K562 (cell line): ENCODE data around the gene CISD3. TPM values are rescaled to one million over a fixed set of nuclear protein-coding genes. Genes with fewer than 3 reads are reported as not detected.
A peak's percentile ranks its signal among the peaks of the same experiment; 100 is the strongest.

Experiments
- CGGBP1 ChIP-seq: fragments of 250-450 bp; sonication (Bioruptor Pico); IDR thresholded peaks from 2 replicates; pipeline ENCODE4 v1.9.0; 2021; ENCODE audit warnings: mild to moderate bottlenecking
- CTBP1 ChIP-seq: fragments of 450-650 bp; IDR thresholded peaks from 2 replicates; pipeline ENCODE4 v1.6.1; 2016; ENCODE audit warnings: borderline replicate concordance
- HDAC2 ChIP-seq: fragments of 450-650 bp; IDR thresholded peaks from 2 replicates; pipeline ENCODE4 v1.6.1; 2016; ENCODE audit warnings: mild to moderate bottlenecking
- HES1 ChIP-seq: fragments of 450-650 bp; IDR thresholded peaks from 2 replicates; pipeline ENCODE4 v1.6.1; 2016; ENCODE audit warnings: low read depth, mild to moderate bottlenecking, moderate library complexity
- NFIX ChIP-seq: fragments of 250-450 bp; sonication (Bioruptor Pico); IDR thresholded peaks from 2 replicates; pipeline ENCODE4 v1.4.0; 2020; ENCODE audit warnings: low read depth, mild to moderate bottlenecking, moderate library complexity
- NONO ChIP-seq, 2 experiments: fragments of 200-400 bp in 1 of 2; fragments of 450-650 bp in 1 of 2; formaldehyde crosslinking in 1 of 2; IDR thresholded peaks; 2 replicates each; pipeline ENCODE4 v1.6.1; 2017; ENCODE audit warnings: low read depth in 2 of 2, mild to moderate bottlenecking in 2 of 2, moderate library complexity in 2 of 2, low read length in 1 of 2
- RBM22 ChIP-seq: fragments of 200-400 bp; formaldehyde crosslinking; IDR thresholded peaks from 2 replicates; pipeline ENCODE4 v1.6.1; 2018; ENCODE audit warnings: low read length, low read depth; ENCODE audit not compliant: poor library complexity, severe bottlenecking
- SMARCB1 ChIP-seq: IDR thresholded peaks from 2 replicates; pipeline ENCODE4 v1.6.1; 2011; ENCODE audit warnings: improper control_type of control experiment, low read depth; ENCODE audit not compliant: insufficient read length
- TEAD4 ChIP-seq, 2 experiments: sonication (generic) in 1 of 2; formaldehyde crosslinking in 1 of 2; IDR thresholded peaks; 2 replicates each; pipeline versions ENCODE4 v1.6.1 to v1.8.0; 2012 to 2022; ENCODE audit warnings: borderline replicate concordance in 1 of 2, inconsistent platforms in 1 of 2, low read length in 1 of 2, mild to moderate bottlenecking in 1 of 2, missing genetic modification reagents in 1 of 2
- ZNF263 ChIP-seq: sonication (generic); formaldehyde crosslinking; IDR thresholded peaks from 2 replicates; pipeline ENCODE4 v1.8.0; 2022; ENCODE audit warnings: mild to moderate bottlenecking, missing genetic modification reagents, borderline replicate concordance
- ZNF696 ChIP-seq: fragments of 250-450 bp; sonication (Bioruptor Pico); conservative IDR thresholded peaks from 2 replicates; pipeline ENCODE4 v1.4.0; 2020; ENCODE audit warnings: mild to moderate bottlenecking, moderate library complexity
- ZNF76 ChIP-seq: fragments of 250-450 bp; sonication (Bioruptor Pico); IDR thresholded peaks from 2 replicates; pipeline ENCODE4 v1.4.0; 2020; ENCODE audit warnings: mild to moderate bottlenecking, moderate library complexity, borderline replicate concordance
- polyA plus RNA-seq, 8 experiments: library from polyadenylated mRNA; depleted of rRNA in 4 of 8; stranded (reverse) in 5 of 8; unstranded in 3 of 8; fragments of >200 nt; fragmentation: Nextera tagmentation in 2 of 8; fragmentation: Illumina TruSeq in 1 of 8; extraction: Ambion mirVana in 2 of 8; extraction: Trizol in 1 of 8; gene quantifications; 2 replicates each; pipeline versions ENCODE4 v1.2.1 to v1.2.3, GENCODE V29; 2011 to 2014; ENCODE audit warnings: inconsistent platforms in 1 of 8, missing spikeins in 1 of 8
- total RNA-seq, 7 experiments: library from RNA; depleted of rRNA in 6 of 7; stranded (reverse); fragments of >200 nt in 6 of 7; fragmentation: Illumina TruSeq in 2 of 7; extraction: Trizol in 2 of 7; gene quantifications; 2 replicates each; pipeline versions ENCODE4 v1.2.1 to v1.2.3, GENCODE V29; 2011 to 2021; ENCODE audit warnings: low replicate concordance in 1 of 7
- TF ChIP-seq, protein P1 (sequence below), 2 experiments: fragments of 450-650 bp; formaldehyde crosslinking in 1 of 2; IDR thresholded peaks; 2 replicates each; pipeline versions ENCODE4 v1.4.0 to v1.6.1; 2014 to 2020; ENCODE audit warnings: mild to moderate bottlenecking in 2 of 2, borderline replicate concordance in 1 of 2, low read depth in 1 of 2

The CISD3 gene
- total and polyA plus RNA-seq, 9 of the 15 experiments (the other 6 are each of a cell fraction or from before 2014, with no cell fraction given) = 5.0 to 60.7 (median 15.7) TPM

GRCh38 chr17:38704606-38705522 is 25.3 kb upstream of the CISD3 start, which contains the start of gene MLLT6 (continued):
- TF ChIP-seq, protein P1, sequence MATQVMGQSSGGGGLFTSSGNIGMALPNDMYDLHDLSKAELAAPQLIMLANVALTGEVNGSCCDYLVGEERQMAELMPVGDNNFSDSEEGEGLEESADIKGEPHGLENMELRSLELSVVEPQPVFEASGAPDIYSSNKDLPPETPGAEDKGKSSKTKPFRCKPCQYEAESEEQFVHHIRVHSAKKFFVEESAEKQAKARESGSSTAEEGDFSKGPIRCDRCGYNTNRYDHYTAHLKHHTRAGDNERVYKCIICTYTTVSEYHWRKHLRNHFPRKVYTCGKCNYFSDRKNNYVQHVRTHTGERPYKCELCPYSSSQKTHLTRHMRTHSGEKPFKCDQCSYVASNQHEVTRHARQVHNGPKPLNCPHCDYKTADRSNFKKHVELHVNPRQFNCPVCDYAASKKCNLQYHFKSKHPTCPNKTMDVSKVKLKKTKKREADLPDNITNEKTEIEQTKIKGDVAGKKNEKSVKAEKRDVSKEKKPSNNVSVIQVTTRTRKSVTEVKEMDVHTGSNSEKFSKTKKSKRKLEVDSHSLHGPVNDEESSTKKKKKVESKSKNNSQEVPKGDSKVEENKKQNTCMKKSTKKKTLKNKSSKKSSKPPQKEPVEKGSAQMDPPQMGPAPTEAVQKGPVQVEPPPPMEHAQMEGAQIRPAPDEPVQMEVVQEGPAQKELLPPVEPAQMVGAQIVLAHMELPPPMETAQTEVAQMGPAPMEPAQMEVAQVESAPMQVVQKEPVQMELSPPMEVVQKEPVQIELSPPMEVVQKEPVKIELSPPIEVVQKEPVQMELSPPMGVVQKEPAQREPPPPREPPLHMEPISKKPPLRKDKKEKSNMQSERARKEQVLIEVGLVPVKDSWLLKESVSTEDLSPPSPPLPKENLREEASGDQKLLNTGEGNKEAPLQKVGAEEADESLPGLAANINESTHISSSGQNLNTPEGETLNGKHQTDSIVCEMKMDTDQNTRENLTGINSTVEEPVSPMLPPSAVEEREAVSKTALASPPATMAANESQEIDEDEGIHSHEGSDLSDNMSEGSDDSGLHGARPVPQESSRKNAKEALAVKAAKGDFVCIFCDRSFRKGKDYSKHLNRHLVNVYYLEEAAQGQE (IDR thresholded peaks at IDR 0.05; ENCODE audit: borderline replicate concordance) = no peak
- TF ChIP-seq, protein P1 (CRISPR knock-in tag; IDR thresholded peaks at IDR 0.05; ENCODE audit: low read depth) = no peak
- no peak; the same call in 1 of the 2 replicates for TF ChIP-seq CGGBP1 (CRISPR knock-in tag)
- no peak for TF ChIP-seq SMARCB1
- TF ChIP-seq TEAD4 (IDR thresholded peaks at IDR 0.05; ENCODE audit: low read length) = 0 out of 2 replicates have a peak, but pooled peaks have one; percentile 4
- TF ChIP-seq TEAD4 (CRISPR knock-in tag; IDR thresholded peaks at IDR 0.05; ENCODE audit: borderline replicate concordance) = no peak
- peak; percentile 72 for TF ChIP-seq ZNF263 (CRISPR knock-in tag)
- no peak for TF ChIP-seq NFIX (CRISPR knock-in tag)
- no peak for TF ChIP-seq ZNF76
- TF ChIP-seq HES1 = no peak
- TF ChIP-seq ZNF696 (CRISPR knock-in tag) = no peak
- TF ChIP-seq HDAC2 = no peak
- TF ChIP-seq RBM22 = no peak
- no peak for TF ChIP-seq NONO (IDR thresholded peaks at IDR 0.05; ENCODE audit: low read depth in 2 of 2, low read length in 1 of 2)
- TF ChIP-seq CTBP1 = peak; percentile 31; the same call in 1 of the 2 replicates
